DND-41 (cell line): ENCODE measurements around the gene TARM1.

Experiments used
- CTCF ChIP-seq: IDR thresholded peaks from 2 replicates; pipeline ENCODE4 v1.5.1; 2012; ENCODE audit warnings: borderline replicate concordance, low read length, moderate library complexity, mild to moderate bottlenecking; ENCODE audit not compliant: poor library complexity, severe bottlenecking; ENCODE audit errors: extremely low read depth
- EZH2 ChIP-seq: IDR thresholded peaks from 3 replicates; pipeline ENCODE4 v1.6.1; 2012; ENCODE audit warnings: borderline replicate concordance, low read depth, mild to moderate bottlenecking, moderate library complexity, low read length, inconsistent platforms; ENCODE audit not compliant: severe bottlenecking

- TF ChIP-seq CTCF (no peak), EZH2 (no peak)
These were observed 44.5 kb upstream of the TARM1 start for GRCh38 chr19:54125713-54126112.
